Retina (tissue), 1 donor: ENCODE results near the gene GALNTL6.
"Not testable (repeated sequence)": the region's sequence is repeated elsewhere in the genome, so short reads cannot be mapped to it uniquely, and the experiment has no call there.

Source experiments
- DNase-seq: peaks from one replicate; pipeline ENCODE4 v3.0.0-alpha.2; 2016

GALNTL6 gene

GRCh38 chr4:172962564-172963353, 1149.6 kb downstream of the GALNTL6 start:
- DNase-seq = no peak

- no peak for DNase-seq
Observed at GRCh38 chr4:172963498-172964294, 1150.5 kb downstream of the GALNTL6 start.

GRCh38 chr4:172970189-172970588, 1157.0 kb downstream of the GALNTL6 start:
- DNase-seq = not testable (repeated sequence)

GRCh38 chr4:172974586-172974985, 1161.4 kb downstream of the GALNTL6 start:
- no peak for DNase-seq

- no peak for DNase-seq
Observed at GRCh38 chr4:172975651-172976229, 1162.5 kb downstream of the GALNTL6 start.

GRCh38 chr4:172977491-172978041, 1164.4 kb downstream of the GALNTL6 start:
- DNase-seq = not testable (repeated sequence)

- no peak for DNase-seq
Observed at GRCh38 chr4:172978848-172979247, 1165.6 kb downstream of the GALNTL6 start.

GRCh38 chr4:172979332-172979731, 1166.1 kb downstream of the GALNTL6 start:
- DNase-seq = no peak

GRCh38 chr4:172980219-172980618, 1167.0 kb downstream of the GALNTL6 start:
- DNase-seq = no peak

GRCh38 chr4:172982151-172982590, 1169.0 kb downstream of the GALNTL6 start:
- no peak for DNase-seq

GRCh38 chr4:172983014-172983413, 1169.8 kb downstream of the GALNTL6 start:
- no peak for DNase-seq

- no peak for DNase-seq
Observed at GRCh38 chr4:172983631-172984030, 1170.4 kb downstream of the GALNTL6 start.

GRCh38 chr4:172985552-172985951, 1172.3 kb downstream of the GALNTL6 start:
- DNase-seq = no peak

GRCh38 chr4:172986114-172986513, 1172.9 kb downstream of the GALNTL6 start:
- no peak for DNase-seq

GRCh38 chr4:172989984-172990820, 1177.0 kb downstream of the GALNTL6 start:
- no peak for DNase-seq

- DNase-seq = no peak
Observed at GRCh38 chr4:172992648-172993378, 1179.6 kb downstream of the GALNTL6 start.

GRCh38 chr4:172995161-172995560, 1182.0 kb downstream of the GALNTL6 start:
- no peak for DNase-seq

GRCh38 chr4:172995704-172996103, 1182.5 kb downstream of the GALNTL6 start:
- DNase-seq = no peak

GRCh38 chr4:172996571-172997216, 1183.5 kb downstream of the GALNTL6 start:
- DNase-seq = no peak

GRCh38 chr4:172997217-172997609, 1184.0 kb downstream of the GALNTL6 start:
- DNase-seq = no peak

- no peak for DNase-seq
Observed at GRCh38 chr4:172997856-172998255, 1184.7 kb downstream of the GALNTL6 start.
